NCI-H446 treated with DMSO at 0.1 percent for 48 hours (cell line): ENCODE results near the gene ODAD2.
"Not testable (repeated sequence)": the region's sequence is repeated elsewhere in the genome, so short reads cannot be mapped to it uniquely, and the experiment has no call there.

Experiments used
- DNase-seq: peaks from one replicate; lab custom pipeline; 2025; lab: John Stamatoyannopoulos, UW

Gene ODAD2, protein sequence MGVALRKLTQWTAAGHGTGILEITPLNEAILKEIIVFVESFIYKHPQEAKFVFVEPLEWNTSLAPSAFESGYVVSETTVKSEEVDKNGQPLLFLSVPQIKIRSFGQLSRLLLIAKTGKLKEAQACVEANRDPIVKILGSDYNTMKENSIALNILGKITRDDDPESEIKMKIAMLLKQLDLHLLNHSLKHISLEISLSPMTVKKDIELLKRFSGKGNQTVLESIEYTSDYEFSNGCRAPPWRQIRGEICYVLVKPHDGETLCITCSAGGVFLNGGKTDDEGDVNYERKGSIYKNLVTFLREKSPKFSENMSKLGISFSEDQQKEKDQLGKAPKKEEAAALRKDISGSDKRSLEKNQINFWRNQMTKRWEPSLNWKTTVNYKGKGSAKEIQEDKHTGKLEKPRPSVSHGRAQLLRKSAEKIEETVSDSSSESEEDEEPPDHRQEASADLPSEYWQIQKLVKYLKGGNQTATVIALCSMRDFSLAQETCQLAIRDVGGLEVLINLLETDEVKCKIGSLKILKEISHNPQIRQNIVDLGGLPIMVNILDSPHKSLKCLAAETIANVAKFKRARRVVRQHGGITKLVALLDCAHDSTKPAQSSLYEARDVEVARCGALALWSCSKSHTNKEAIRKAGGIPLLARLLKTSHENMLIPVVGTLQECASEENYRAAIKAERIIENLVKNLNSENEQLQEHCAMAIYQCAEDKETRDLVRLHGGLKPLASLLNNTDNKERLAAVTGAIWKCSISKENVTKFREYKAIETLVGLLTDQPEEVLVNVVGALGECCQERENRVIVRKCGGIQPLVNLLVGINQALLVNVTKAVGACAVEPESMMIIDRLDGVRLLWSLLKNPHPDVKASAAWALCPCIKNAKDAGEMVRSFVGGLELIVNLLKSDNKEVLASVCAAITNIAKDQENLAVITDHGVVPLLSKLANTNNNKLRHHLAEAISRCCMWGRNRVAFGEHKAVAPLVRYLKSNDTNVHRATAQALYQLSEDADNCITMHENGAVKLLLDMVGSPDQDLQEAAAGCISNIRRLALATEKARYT

DNA sequence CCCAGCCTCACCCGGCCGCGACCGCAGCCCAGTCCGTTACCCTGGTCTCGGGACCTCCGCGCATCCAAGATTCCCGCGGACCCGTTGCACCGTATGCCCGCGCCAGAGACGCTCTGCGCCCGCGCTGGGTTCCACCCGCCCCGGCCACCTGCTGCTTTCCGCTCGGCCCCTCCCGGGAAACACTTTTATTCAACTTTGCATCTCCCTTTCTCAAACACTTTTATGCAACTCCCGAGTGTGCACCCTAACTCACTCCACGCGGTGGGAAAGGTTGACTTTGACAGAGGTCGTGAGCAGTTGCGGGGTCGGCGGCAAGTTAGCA, at the start of gene ODAD2:
TSS of gene ODAD2 (minus strand) at position 126 of the 322 bp plus-strand sequence. CDS start 3,937 bp downstream, outside the sequence.
- no peak for DNase-seq

DNA sequence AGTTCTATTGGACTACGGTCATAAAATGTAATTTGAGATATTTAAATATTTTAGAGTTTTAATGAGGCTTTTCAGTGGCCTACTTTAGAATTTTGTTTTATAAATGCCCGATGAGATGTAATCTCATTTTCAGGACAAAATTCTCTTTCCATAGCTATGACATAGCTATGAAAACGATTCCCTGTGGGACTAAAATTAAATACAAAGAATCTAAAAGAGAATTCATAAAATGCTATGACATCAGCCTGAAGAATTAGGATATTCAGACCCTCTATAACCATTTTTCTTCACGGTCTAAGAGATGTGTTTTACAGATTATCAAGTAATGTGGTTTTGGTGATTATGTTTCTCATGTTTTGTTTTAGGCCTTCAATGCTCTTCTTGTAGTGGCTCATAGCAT, 48.2 kb upstream of the ODAD2 start:
- DNase-seq, result no peak

DNA sequence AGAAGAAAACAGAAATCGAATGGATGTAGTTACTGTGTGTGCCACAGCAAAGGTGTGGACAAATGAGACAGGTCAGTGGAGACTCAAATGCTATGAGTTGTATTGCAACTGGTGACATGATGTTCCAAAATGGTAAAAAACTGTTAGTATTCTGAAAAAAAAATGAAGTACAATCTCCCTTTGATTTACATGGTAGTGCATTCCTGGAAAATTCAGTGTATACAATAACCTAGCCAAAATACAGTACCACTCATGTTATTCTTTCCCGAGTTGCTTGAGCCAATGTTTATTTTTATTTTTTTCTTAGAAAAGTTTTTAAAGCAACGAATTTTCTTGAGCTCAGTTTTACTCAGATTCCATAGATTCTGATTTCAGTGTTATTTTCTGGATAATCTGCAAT, 47.7 kb upstream of the ODAD2 start:
- no peak for DNase-seq

DNA sequence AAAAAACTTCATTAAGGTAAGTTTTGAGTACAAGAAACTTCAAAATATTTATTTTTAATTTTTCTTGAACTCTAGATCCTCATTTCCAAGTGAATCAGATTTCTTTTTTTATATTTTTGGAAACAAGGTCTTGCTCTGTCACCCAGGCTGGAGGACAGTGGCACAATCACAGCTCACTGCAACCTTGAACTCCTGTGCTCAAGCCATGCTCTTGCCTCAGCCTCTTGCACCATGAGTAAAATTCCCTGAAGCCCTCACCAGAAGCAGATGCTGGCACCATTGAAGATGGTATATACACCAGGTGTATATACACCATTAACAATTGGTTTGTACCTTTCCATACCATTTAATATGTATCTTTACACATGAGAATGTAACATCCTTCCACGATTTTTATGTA, 45.1 kb upstream of the ODAD2 start:
- DNase-seq, result no peak

DNA sequence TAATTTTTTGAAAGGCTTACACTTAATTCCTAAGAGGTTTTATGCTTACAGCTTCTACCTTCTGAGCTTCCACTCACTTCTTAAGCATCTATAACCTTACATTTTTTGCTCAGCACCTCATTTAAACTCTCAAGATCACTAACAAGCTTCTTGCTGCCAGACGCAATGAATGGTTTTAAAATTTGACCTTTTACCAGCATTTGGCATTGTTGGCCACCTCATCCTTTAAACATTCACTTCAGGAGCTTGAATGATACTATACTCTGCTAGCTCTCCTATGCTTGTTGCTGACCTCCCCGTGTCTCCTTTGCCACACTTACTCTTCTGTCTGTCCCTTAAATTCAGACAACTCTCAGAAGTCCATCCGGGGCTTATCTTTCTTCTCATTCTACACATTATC, 37.7 kb upstream of the ODAD2 start:
- no peak for DNase-seq

DNA sequence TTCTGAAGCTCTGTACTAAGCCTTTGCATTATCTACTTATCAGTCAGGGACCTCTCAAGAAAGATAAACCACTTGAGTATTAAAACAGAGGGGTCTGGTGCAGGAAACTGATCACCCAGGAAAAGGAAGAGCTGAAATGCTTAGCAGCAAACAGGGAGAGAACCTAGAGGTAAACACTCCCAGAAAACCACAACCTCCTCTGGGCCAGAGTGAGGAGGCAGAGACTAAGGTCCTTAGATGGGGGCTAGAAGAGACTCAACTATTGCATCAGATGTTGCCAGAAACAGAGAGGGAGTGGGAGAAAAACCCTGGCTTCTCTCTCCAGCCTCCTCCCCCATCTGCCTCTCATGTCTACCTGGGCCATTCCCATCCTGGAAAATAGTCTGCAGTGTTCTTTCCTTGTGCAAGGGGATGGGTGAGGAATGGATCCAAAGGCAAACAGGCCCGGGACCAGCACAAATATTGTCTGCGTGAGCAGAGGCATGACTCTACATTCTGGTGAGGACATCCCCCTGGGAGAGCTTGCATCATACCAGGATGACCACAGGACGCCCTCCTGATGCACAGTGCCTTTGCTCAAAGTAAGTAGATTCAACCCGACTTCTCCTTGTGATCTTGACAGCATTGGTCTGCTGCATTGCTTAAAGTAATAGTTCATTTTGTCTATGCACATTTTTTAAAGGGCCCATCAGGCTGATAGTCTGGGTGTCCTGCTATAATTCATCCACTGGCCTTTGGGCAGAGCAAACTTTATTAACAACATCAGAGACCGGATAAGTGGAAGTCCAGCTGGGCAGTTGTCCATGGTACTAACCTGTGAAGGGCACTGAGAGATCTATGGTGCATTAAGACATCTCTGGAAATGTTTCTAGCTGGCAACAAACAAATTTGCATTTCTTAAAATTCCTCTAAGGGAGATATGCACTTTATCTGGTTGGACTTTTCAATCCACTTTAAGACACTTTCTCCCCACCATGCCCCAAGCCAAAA, 22.4 kb upstream of the ODAD2 start:
- DNase-seq, result no peak

DNA sequence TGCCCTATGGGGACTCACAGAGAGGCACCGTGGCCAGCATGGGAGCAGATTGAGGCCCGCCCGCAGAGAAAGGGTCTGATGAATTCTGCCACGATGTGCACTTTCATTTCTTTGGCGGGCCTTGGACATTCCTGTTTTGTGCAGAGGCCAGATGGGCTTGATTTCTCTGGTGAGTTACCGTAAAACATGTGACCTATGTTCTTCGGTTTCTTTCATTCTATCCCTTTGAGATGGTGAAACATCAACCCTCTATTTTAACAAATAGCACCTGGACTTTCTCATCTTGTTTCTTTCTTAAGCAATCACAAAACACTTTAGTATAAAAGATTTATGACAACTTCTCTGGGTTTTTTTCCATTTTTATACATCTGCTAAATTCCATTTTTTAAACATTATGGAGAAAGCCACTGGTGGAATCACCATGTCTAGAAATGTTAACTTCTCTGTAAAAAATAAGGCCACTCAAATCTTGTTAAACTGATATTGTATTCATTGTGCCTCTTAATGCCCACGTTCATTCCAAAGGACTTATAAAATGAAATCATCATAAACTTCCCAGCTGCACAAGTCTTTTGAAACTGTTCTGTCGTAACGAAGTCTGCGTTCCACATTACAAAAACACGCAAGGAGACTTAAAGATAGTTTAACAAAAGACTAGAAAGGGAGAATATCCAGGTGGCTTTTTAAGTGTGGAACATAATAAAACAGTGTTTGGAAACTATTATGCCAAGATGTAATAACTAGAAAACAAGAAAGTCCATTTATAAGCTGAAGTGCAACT, 21.4 kb upstream of the ODAD2 start:
- DNase-seq, result no peak

DNA sequence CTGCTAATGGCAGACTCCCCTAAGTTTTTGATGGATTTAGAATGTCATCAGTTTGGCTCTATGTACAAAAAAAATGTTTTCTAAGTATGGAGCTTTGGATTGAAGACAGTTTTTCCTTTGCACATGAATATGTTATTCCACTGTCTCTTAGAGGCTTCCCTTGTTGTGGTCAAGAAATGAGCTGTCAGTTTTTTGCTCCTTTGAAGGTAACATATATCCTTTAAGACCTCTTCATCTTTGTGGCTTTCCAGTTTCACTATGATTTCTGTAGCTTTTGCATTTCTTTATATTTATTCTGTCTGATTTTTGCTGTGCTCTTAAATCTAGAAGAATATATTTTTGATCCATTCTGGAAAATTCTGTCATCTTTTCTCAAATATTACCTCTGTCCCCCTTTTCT, 15.8 kb upstream of the ODAD2 start:
- no peak for DNase-seq

DNA sequence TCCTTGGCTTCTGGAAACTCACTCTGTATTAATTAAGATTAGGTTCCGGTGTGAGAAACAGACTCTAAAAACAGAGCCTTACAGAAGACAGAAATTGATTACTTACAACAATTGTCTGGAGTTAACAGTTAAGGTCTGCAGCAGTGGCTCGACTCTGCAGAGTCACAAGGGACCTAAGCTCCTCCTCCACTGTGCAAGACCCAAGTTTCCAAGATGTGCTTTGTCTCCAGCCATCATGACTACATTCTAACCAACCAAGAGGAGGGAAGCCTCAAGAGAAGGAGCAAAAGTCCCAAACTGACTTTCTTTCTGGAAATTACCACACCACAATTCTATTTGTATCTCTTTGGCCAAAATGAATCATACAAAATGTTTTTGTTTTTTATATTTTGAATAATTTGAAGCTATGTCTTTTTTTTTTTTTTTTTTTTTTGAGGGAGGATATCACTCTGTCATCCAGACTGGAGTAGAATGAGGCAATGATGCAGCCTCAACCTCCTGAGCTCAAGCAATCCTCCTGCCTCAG, 14.2 kb upstream of the ODAD2 start:
- DNase-seq, result no peak

DNA sequence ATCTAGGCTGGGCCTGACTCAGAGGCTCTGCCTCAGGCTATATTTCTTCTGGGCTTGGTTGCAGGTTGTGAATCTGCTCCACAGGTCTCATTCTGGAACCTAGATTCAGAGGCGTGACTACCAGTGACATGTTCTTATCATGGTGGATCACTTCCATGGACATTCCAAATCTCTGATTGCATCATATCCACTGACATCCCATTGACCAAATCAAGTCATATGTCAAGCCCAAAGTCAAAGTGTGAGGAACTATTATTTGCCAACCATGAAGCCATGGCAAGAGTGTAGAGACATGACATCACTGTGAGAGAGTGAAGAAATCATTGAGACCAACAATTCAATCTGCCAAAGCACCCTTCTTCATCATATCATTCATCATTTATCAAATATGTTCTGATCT, 11.9 kb upstream of the ODAD2 start:
- no peak for DNase-seq

DNA sequence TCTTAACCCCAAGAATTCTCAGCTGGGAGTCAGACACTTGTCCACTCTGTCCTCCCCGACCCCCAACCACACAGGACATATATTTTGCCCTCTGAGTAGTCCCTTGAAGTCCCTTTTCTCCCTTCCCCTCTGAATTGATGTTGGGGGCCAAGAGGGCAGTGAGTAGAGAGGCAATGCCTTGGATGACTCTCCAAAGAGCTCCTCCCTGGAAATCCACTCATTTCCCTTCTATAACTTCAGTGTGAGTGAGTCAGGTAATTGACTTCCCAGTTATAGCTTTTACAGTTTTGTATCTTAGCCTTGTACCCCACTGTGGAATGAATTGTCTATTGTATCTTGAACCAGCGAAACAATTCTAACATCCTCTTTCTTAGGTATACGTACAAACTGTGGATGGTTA, 9.2 kb upstream of the ODAD2 start:
- DNase-seq, result no peak

DNA sequence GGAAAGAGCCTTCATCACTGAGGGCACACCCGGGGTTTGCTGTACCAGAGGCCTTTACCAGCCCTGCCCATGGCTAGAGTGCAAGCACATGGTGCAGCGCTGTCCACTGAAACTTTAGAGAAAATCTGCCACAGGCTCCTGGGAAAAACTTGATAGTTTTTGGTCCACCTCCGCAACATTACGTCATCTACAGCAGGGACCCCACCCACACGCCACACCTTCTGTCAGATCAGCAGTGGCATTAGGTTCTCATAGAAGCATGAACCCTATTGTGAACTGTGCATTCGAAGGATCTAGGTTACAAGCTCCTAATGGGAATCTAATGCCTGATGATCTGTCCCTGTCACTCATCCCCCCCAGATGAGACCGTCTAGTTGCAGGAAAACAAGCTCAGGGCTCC, 2.5 kb upstream of the ODAD2 start:
- no peak for DNase-seq

DNA sequence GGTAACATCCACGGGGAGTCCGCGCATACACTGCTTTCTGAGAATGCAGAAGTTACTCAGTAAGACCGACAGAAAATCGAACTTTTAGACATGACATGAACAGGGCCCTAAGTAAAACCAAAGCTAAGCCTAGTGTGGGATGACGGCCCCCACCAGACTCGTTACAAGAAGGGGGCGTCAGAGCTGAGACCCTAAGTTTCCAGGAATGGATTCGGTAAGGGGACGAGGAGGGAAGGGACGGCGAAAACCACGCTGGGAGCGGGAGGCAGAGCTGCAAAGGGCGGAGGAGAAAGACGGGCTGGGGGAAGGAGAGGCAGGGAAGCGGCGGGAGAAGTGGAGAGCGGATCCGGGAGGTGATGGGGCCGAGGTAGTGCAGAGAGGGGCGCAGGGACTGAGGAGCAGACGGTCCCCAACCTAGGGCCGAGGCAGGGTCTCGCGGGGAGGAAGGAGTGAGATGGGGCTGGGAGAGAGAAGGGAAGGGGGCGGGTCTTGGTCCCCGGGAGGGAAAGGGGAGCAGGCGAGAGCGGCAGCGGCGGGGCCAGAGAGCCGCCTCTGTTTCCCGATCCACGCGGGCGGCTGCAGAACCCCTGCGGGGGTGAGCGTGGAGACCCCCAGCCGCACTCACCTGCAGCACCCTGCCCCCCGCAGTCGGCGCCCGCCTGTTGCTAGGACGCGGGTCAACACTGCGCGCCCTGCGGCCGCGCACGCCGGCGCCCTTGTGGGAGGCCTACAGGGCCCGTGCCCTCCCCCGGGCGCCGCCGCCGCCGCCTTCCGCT, 513 bp downstream of the ODAD2 start:
- no peak for DNase-seq

DNA sequence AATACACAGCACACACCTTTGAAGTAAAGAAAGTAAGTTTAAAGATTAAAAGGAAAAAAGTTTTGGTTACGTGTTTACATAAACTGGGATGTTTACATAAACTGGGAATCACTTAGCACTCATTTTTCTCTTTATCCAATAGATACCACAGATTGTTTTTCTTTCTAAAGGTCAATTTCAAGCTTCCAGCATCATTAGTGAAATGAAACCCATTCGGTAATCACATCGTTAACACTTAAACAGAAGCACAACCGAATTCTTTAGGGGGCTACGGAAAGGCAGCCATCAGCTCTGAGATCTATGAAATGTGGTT, 1.1 kb downstream of the ODAD2 start:
- DNase-seq, result no peak

DNA sequence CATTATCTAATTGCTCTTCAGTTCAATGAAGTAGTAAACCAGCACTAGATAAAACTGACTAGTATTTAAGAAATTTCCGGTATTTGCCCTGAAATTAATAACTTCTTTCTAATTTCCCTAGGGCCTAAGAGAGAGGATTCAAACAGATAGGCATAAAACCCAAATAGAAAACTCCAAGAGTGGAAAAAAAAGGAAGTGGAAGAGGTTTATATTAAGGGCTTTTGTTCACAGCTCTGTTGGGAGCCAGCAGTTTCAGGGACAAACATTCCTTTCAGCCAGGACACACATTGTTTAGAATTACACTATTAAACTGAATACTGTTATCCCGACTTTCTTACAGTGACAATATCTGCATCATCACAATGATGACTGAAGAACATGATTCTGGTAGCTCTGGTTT, 3.6 kb downstream of the ODAD2 start:
- no peak for DNase-seq

DNA sequence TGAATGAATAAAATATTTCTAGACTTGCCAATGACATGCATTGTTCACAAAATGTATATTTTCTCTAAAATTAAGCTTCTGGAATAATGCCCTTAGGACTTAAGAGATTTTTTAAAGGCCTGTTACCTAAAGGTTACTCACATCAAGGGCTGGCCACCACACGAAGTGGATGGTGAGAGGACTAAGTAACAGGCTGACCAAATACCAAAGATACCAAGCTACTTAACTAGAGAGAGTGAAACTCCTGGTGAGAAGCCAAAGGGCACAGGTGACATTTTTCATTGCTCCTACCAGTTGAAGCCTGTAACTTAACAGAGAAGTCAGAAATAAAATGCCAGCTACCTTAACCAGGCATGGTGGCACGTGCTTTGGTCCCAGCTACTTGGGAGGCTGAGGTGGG, 9.5 kb downstream of the ODAD2 start:
- DNase-seq, result not testable (repeated sequence)

DNA sequence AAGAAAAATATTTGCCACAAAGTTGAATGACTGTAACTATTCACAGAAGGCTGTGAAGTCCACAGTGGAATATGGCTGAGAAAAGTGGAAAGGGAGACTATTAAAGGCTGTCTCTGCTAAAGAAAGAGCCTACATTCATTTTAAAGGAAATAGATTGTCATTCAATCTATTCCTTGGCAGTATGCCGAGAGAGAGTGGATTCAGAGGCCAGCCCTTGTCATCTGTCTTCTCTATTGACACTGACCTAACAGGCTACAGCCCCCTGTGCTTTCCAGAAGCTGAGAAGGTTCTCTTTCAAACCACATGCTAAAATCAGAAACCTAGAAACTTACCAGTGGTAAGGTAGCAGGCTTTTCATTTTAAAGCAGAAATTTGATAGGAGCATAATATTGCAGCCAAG, 12.1 kb downstream of the ODAD2 start:
- no peak for DNase-seq

DNA sequence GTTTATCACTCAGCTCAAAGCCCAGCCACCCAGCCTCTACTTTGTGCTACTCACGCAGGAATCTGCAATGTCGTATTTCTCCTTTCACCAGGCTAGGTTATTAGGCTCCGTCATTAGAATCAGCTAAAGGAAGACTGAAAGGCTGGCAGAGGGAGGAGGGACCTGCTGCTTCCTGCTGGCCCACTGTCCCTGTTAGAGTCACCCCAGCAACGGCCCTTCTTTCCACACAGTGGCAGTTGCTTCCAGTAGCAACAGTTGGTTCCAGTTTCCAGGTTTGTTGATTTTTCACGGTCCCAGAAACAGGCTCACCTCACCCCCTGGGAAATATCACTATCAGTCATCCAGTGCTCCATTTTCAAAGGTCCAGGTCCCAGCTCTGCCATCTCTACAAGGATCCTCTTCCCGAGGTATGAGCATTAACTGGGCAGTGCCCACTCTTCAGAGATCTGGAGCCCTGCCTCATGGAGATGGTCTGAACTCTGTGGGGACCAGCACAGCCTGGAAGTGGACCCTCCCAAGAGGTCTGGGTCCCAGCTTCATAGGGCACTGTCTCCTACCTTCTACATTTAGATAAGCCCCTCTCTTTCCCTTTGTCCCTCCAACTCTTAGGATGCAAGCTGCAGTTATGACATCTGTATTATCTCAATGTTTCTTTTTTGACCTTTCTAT, 15.9 kb downstream of the ODAD2 start:
- DNase-seq, result no peak

DNA sequence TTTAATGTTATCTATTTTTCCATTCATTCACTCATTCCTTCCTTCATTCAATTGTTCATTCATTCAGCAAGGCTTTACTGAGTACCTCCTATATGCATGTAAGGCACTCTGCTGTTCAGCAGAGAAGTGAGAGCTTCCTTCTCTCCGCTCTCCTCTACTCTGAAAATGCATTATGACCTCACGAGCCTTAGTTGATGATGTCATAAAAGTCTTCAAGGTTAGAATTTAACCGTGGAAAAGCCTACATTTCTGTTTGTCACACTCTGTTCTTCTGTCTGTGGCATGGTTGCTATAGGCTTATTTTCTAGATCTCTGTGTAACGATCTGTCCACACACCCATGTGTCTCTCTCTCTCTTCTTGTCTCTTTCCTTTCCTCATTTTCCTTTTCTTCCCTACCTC, 17.1 kb downstream of the ODAD2 start:
- no peak for DNase-seq

DNA sequence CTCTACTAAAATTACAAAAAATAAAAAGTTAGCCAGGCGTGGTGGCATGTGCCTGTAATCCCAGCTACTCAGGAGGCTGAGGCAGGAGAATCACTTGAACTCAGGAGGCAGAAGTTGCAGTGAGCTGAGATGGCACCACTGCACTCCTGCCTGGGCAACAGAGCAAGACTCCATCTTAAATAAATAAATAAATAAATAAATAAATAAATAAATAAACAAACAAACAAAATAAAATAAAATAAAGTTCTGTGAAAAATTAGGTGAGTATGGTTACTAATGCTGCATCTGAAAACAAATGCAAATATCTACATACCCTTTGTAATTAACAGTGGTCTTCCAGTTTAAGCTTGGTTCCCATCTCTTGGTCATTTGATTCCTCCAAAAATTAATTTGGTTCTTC, 28.1 kb downstream of the ODAD2 start:
- DNase-seq, result not testable (repeated sequence)
